Neural crest cell (in vitro differentiated cells): Measurements from ENCODE around the gene PLXDC2. TPM values are rescaled to one million over a fixed set of nuclear protein-coding genes. Genes with fewer than 3 reads are reported as not detected.

Experiments
- DNase-seq: peaks from one replicate; pipeline ENCODE4 v3.0.0; 2021; ENCODE audit warnings: low read depth, mixed read lengths, low spot score
- H3K27ac Mint-ChIP-seq: one replicate; pipeline ENCODE4 v1.8.0; 2021; ENCODE audit warnings: mild to moderate bottlenecking, mixed read lengths; ENCODE audit not compliant: unreplicated experiment
- H3K27me3 Mint-ChIP-seq: 2 replicates; pipeline ENCODE4 v1.8.0; 2021; ENCODE audit warnings: low read depth, mild to moderate bottlenecking, mixed read lengths
- H3K36me3 Mint-ChIP-seq: 2 replicates; pipeline ENCODE4 v1.8.0; 2021; ENCODE audit warnings: low read depth, mild to moderate bottlenecking, mixed read lengths
- H3K4me1 Mint-ChIP-seq: 2 replicates; pipeline ENCODE4 v1.8.0; 2021; ENCODE audit warnings: mixed read lengths
- H3K4me3 Mint-ChIP-seq: one replicate; pipeline ENCODE4 v1.8.0; 2021; ENCODE audit warnings: mild to moderate bottlenecking, mixed read lengths
- H3K9me3 Mint-ChIP-seq: 2 replicates; pipeline ENCODE4 v1.8.0; 2021; ENCODE audit warnings: mixed read lengths
- CTCF ChIP-seq: fragments of 200-600 bp; sonication (generic); conservative IDR thresholded peaks from 2 replicates; pipeline ENCODE4 v1.5.0; 2021; ENCODE audit warnings: antibody characterized with exemption, mild to moderate bottlenecking
- total RNA-seq: library from RNA; stranded (reverse); gene quantifications from 2 replicates; pipeline ENCODE4 v1.2.1, GENCODE V29; 2021

The PLXDC2 gene
- total RNA-seq, 1 donor from 2014 or later, result 4.0 TPM

GRCh38 chr10:19825700-19826099, 9.5 kb downstream of the PLXDC2 start:
- no peak for DNase-seq
- TF ChIP-seq CTCF, result no peak
- H3K9me3 Mint-ChIP-seq, result no peaks in the 10 kb centered on the region
- no peak overlapping the region for H3K27ac Mint-ChIP-seq
- no peaks in the 10 kb centered on the region for H3K27me3 Mint-ChIP-seq
- H3K4me1 Mint-ChIP-seq, result peaks cover 11% of the 10 kb centered on the region
- no peak overlapping the region for H3K4me3 Mint-ChIP-seq
- no peaks in the 10 kb centered on the region for H3K36me3 Mint-ChIP-seq

GRCh38 chr10:19826712-19827111, 10.5 kb downstream of the PLXDC2 start:
- no peaks in the 10 kb centered on the region for H3K27me3 Mint-ChIP-seq
- H3K9me3 Mint-ChIP-seq, result peaks cover 3% of the 10 kb centered on the region
- TF ChIP-seq CTCF, result no peak
- no peak overlapping the region for H3K27ac Mint-ChIP-seq
- H3K4me1 Mint-ChIP-seq, result peaks cover 11% of the 10 kb centered on the region
- no peak overlapping the region for H3K4me3 Mint-ChIP-seq
- H3K36me3 Mint-ChIP-seq, result peaks cover 3% of the 10 kb centered on the region
- DNase-seq, result no peak

- peaks cover 4% of the 10 kb centered on the region for H3K9me3 Mint-ChIP-seq
- peaks cover 4% of the 10 kb centered on the region for H3K36me3 Mint-ChIP-seq
- DNase-seq, result no peak
- no peak for TF ChIP-seq CTCF
- no peak overlapping the region for H3K27ac Mint-ChIP-seq
- no peaks in the 10 kb centered on the region for H3K27me3 Mint-ChIP-seq
- peaks cover 19% of the 10 kb centered on the region for H3K4me1 Mint-ChIP-seq
- H3K4me3 Mint-ChIP-seq, result no peak overlapping the region
Measured at GRCh38 chr10:19828278-19829049, 12.2 kb downstream of the PLXDC2 start.

- no peak for TF ChIP-seq CTCF
- H3K9me3 Mint-ChIP-seq, result peaks cover 4% of the 10 kb centered on the region
- H3K4me1 Mint-ChIP-seq, result peaks cover 15% of the 10 kb centered on the region
- DNase-seq, result no peak
- H3K27ac Mint-ChIP-seq, result no peak overlapping the region
- no peak overlapping the region for H3K4me3 Mint-ChIP-seq
- H3K36me3 Mint-ChIP-seq, result peaks cover 4% of the 10 kb centered on the region
- H3K27me3 Mint-ChIP-seq, result no peaks in the 10 kb centered on the region
Measured at GRCh38 chr10:19832699-19833098, 16.5 kb downstream of the PLXDC2 start.

- no peak for DNase-seq
- H3K4me1 Mint-ChIP-seq, result peaks cover 15% of the 10 kb centered on the region
- no peaks in the 10 kb centered on the region for H3K27me3 Mint-ChIP-seq
- no peak overlapping the region for H3K27ac Mint-ChIP-seq
- H3K4me3 Mint-ChIP-seq, result no peak overlapping the region
- H3K36me3 Mint-ChIP-seq, result peaks cover 4% of the 10 kb centered on the region
- TF ChIP-seq CTCF, result no peak
- peaks cover 4% of the 10 kb centered on the region for H3K9me3 Mint-ChIP-seq
Measured at GRCh38 chr10:19833170-19833824, 17.1 kb downstream of the PLXDC2 start.
